Measurements from ENCODE around the gene KRTAP10-3.

GRCh38 chr21:44557491-44558328 is 885 bp downstream of the KRTAP10-3 start:
- no peak for TF ChIP-seq TBP (optimal IDR thresholded peaks at IDR 0.05; ENCODE audit: low read depth, low read length)
- TF ChIP-seq THRA (IDR thresholded peaks at IDR 0.05): no peak
- TF ChIP-seq USF1 (CRISPR knock-in tag; IDR thresholded peaks at IDR 0.05): no peak
- TF ChIP-seq TAF1 (IDR thresholded peaks at IDR 0.05; ENCODE audit: control insufficient read depth, extremely low read depth, insufficient read depth, low read length, severe bottlenecking): no peak
- no peak for TF ChIP-seq MCM5 (IDR thresholded peaks at IDR 0.05; ENCODE audit: low read depth)
- TF ChIP-seq HIVEP1 (CRISPR knock-in tag; IDR thresholded peaks at IDR 0.05): no peak
- no peak for TF ChIP-seq FOXK1 (CRISPR knock-in tag; IDR thresholded peaks at IDR 0.05; ENCODE audit: borderline replicate concordance)
- no peak for TF ChIP-seq BRCA1 (IDR thresholded peaks at IDR 0.05)
- TF ChIP-seq BRCA1 (CRISPR knock-in tag; IDR thresholded peaks at IDR 0.05): no peak
- TF ChIP-seq CBX1 (IDR thresholded peaks at IDR 0.05; ENCODE audit: low read depth): no peak
- TF ChIP-seq BHLHE40 (IDR thresholded peaks at IDR 0.05; ENCODE audit: low read length): no peak
- TF ChIP-seq RCOR1 (IDR thresholded peaks at IDR 0.05; ENCODE audit: borderline replicate concordance in 1 of 2, low read depth in 2 of 2, low read length in 2 of 2): no peak
- no peak for TF ChIP-seq KDM2B (CRISPR knock-in tag; IDR thresholded peaks at IDR 0.05)
- no peak for TF ChIP-seq CTCF (IDR thresholded peaks at IDR 0.05 in 2 of 3, conservative IDR thresholded peaks at IDR 0.05 in 1 of 3; ENCODE audit: insufficient read depth in 2 of 3, low read depth in 1 of 3, low read length in 3 of 3)
- no peak for TF ChIP-seq FOXP1 (CRISPR knock-in tag; IDR thresholded peaks at IDR 0.05)
